ENCODE results near the gene BCR. TPM values are rescaled to one million over a fixed set of nuclear protein-coding genes. Genes with fewer than 3 reads are reported as not detected.

The BCR gene
- polyA plus RNA-seq, 3 donors, result 10.3 to 37.9 (median 14.8) TPM

GRCh38 chr22:23184764-23185113, 4.4 kb downstream of the BCR start:
- 43 to 79% (median 45%) methylated on average over 5 of the region's 5 CpGs for WGBS, 3 donors
- H3K27ac ChIP-seq (ENCODE audit: low read depth, low read length), result no peak overlapping the region

- WGBS, 3 donors, result 42 to 55% (median 52%) methylated on average over 4 of the region's 4 CpGs
- H3K27ac ChIP-seq (ENCODE audit: low read depth, low read length), result no peak overlapping the region
Measured at GRCh38 chr22:23187211-23187610, 6.9 kb downstream of the BCR start.

GRCh38 chr22:23187871-23188700, 7.8 kb downstream of the BCR start:
- WGBS, 3 donors, result 77 to 84% (median 79%) methylated on average over 7 of the region's 7 CpGs
- no peak overlapping the region for H3K27ac ChIP-seq (ENCODE audit: low read depth, low read length)

- H3K27ac ChIP-seq (ENCODE audit: low read depth, low read length), result no peak overlapping the region
- WGBS, 3 donors, result 85 to 94% (median 87%) methylated on average over 9 of the region's 9 CpGs
Measured at GRCh38 chr22:23190526-23190925, 10.2 kb downstream of the BCR start.

GRCh38 chr22:23192133-23192532, 11.8 kb downstream of the BCR start:
- WGBS, 3 donors, result 36 to 87% (median 83%) methylated on average over 5 of the region's 5 CpGs
- no peak overlapping the region for H3K27ac ChIP-seq (ENCODE audit: low read depth, low read length)

- WGBS, 3 donors, result 63 to 96% (median 96%) methylated on average over 4 of the region's 4 CpGs
- no peak overlapping the region for H3K27ac ChIP-seq (ENCODE audit: low read depth, low read length)
Measured at GRCh38 chr22:23192558-23192957, 12.2 kb downstream of the BCR start.

- WGBS, 3 donors, result 82 to 93% (median 85%) methylated on average over 5 of the region's 5 CpGs
- H3K27ac ChIP-seq (ENCODE audit: low read depth, low read length), result no peak overlapping the region
Measured at GRCh38 chr22:23193196-23193827, 13.0 kb downstream of the BCR start.

GRCh38 chr22:23193882-23194281, 13.6 kb downstream of the BCR start:
- H3K27ac ChIP-seq (ENCODE audit: low read depth, low read length), result no peak overlapping the region
- 72 to 84% (median 78%) methylated on average over 5 of the region's 5 CpGs for WGBS, 3 donors

- H3K27ac ChIP-seq (ENCODE audit: low read depth, low read length), result no peak overlapping the region
- WGBS, 3 donors, result 66 to 88% (median 78%) methylated on average over 11 of the region's 11 CpGs
Measured at GRCh38 chr22:23196165-23196564, 15.9 kb downstream of the BCR start.

GRCh38 chr22:23197836-23198235, 17.5 kb downstream of the BCR start:
- H3K27ac ChIP-seq (ENCODE audit: low read depth, low read length), result no peak overlapping the region
- 60 to 82% (median 61%) methylated on average over 8 of the region's 8 CpGs for whole genome bisulfite sequencing, 3 donors

GRCh38 chr22:23199159-23199558, 18.9 kb downstream of the BCR start:
- H3K27ac ChIP-seq (ENCODE audit: low read depth, low read length), result no peak overlapping the region
- WGBS, 3 donors, result 61 to 81% (median 69%) methylated on average over 8 of the region's 8 CpGs

GRCh38 chr22:23200898-23201297, 20.6 kb downstream of the BCR start:
- WGBS, 3 donors, result 42 to 85% (median 76%) methylated on average over 5 of the region's 5 CpGs
- H3K27ac ChIP-seq (ENCODE audit: low read depth, low read length), result no peak overlapping the region

GRCh38 chr22:23202812-23203451, 22.6 kb downstream of the BCR start:
- no peak overlapping the region for H3K27ac ChIP-seq (ENCODE audit: low read depth, low read length)
- 85 to 93% (median 90%) methylated on average over 4 of the region's 4 CpGs for WGBS, 3 donors

GRCh38 chr22:23203452-23204124, 23.3 kb downstream of the BCR start:
- 66 to 84% (median 72%) methylated on average over 7 of the region's 7 CpGs for WGBS, 3 donors
- no peak overlapping the region for H3K27ac ChIP-seq (ENCODE audit: low read depth, low read length)

- no peak overlapping the region for H3K27ac ChIP-seq (ENCODE audit: low read depth, low read length)
- 81 to 90% (median 83%) methylated on average over 11 of the region's 11 CpGs for WGBS, 3 donors
Measured at GRCh38 chr22:23204125-23204488, 23.8 kb downstream of the BCR start.

- H3K27ac ChIP-seq (ENCODE audit: low read depth, low read length), result no peak overlapping the region
- 17 to 69% (median 56%) methylated on average over 11 of the region's 11 CpGs for WGBS, 3 donors
Measured at GRCh38 chr22:23204541-23205157, 24.3 kb downstream of the BCR start.

GRCh38 chr22:23205339-23206049, 25.2 kb downstream of the BCR start:
- no peak overlapping the region for H3K27ac ChIP-seq (ENCODE audit: low read depth, low read length)
- WGBS, 3 donors, result 67 to 78% (median 67%) methylated on average over 9 of the region's 9 CpGs

GRCh38 chr22:23206915-23207314, 26.6 kb downstream of the BCR start:
- H3K27ac ChIP-seq (ENCODE audit: low read depth, low read length), result no peak overlapping the region

Measured in adipose tissue (tissue), 3 donors.